Vagina (tissue), 2 donors: ENCODE data around the gene DDT. TPM values are rescaled to one million over a fixed set of nuclear protein-coding genes. Genes with fewer than 3 reads are reported as not detected.
"Not testable (repeated sequence)": the region's sequence is repeated elsewhere in the genome, so short reads cannot be mapped to it uniquely, and the experiment has no call there.

Experiments used
- DNase-seq, 2 donors: peaks; one replicate each; pipeline ENCODE4 v3.0.0-alpha.2; 2017; ENCODE audit errors: extremely low spot score in 2 of 2
- H3K27ac ChIP-seq: fragments of 200-600 bp; sonication (generic); one replicate; pipeline ENCODE4 v1.5.1; 2019
- H3K27me3 ChIP-seq: fragments of 200-600 bp; sonication (generic); one replicate; pipeline ENCODE4 v1.5.1; 2019
- H3K36me3 ChIP-seq, 2 donors: fragments of 200-600 bp; sonication (generic); one replicate each; pipeline ENCODE4 v1.5.1; 2017 to 2019
- H3K4me1 ChIP-seq: fragments of 200-600 bp; sonication (generic); one replicate; pipeline ENCODE4 v1.5.1; 2019
- H3K4me3 ChIP-seq, 2 donors: fragments of 200-600 bp; sonication (generic); 1 replicate in 1 of 2; 2 replicates in 1 of 2; pipeline ENCODE4 v1.5.1; 2016 to 2019
- H3K9me3 ChIP-seq: fragments of 200-600 bp; sonication (generic); one replicate; pipeline ENCODE4 v1.5.1; 2019
- POLR2A ChIP-seq, 2 donors: fragments of 450-650 bp; IDR thresholded peaks; one replicate each; pipeline ENCODE4 v1.6.1; 2017; ENCODE audit warnings: antibody characterized with exemption in 2 of 2, mild to moderate bottlenecking in 2 of 2, moderate library complexity in 2 of 2
- intact Hi-C: fragments of 100-400 bp; cut with DNase I; formaldehyde crosslinking; loops from one replicate; pipeline ENCODE4 v1.15.1; 2023
- total RNA-seq: library from RNA; depleted of rRNA; stranded (reverse); fragments of >200 nt; gene quantifications from one replicate; pipeline ENCODE4 v1.2.3, GENCODE V29; 2016
- TF ChIP-seq, protein P1 (sequence below), 3 experiments: fragments of 450-650 bp in 2 of 3; fragments of 200-600 bp in 1 of 3; sonication (generic) in 1 of 3; IDR thresholded peaks; one replicate each; pipeline ENCODE4 v1.5.1; 2017 to 2019; ENCODE audit warnings: antibody characterized with exemption in 3 of 3, mild to moderate bottlenecking in 2 of 3, moderate library complexity in 2 of 3

Gene DDT
- total RNA-seq, 1 donor from 2014 or later: 167 TPM

DNA sequence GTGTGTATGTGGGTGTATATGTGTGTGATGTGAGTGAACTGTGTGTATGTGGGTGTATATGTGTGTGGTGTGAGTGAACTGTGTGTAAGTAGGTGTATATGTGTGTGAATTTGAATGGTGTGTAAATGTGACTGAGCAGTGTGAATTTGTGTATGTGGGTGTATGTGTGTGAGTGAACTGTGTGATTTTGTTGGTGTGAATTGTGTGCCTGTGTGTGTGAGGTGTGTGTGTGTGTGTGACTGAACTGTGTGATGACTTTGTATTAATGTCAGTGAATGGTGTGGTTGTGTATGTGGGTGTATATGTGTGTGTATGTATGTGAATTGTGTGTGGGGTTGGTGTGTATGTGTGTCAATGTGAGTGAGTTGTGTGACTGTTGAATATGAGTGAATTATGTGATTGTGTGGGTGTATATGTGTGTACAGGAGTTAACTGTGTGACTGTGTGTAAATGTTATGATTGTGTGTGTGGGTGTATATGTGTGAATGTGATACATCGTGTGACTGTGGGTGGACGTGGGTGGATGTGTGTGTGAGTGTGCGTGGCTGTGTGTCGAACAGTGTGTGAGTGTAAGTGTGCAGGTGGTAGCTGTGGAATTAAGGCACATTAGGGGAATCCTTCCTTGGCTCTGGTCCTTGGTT lies 12.4 kb upstream of the DDT start:
- H3K9me3 ChIP-seq, H3K4me3 ChIP-seq, intact Hi-C loops, H3K27ac ChIP-seq, H3K27me3 ChIP-seq, H3K36me3 ChIP-seq, H3K4me1 ChIP-seq, DNase-seq: not testable (repeated sequence)

DNA sequence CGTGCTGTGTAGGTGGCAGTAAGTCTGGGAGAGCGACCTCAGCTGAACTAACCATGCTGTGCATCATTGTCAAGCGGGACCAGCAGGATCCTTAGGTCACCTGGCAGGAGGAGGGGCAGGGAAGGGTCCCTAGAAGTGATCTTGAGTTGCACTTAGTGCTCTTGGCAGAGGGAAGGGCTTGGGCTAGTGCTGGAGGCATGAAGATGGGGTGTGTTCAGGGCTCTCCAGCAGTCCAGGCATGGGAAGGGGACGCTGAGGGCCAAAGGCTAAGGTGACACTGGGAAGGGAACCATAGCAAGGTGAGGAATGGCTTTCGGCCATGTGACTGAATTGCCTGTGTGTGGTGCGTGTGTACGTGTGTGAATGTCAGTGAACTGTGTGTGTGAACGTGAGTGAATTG lies 11.8 kb upstream of the DDT start:
- H3K9me3 ChIP-seq, H3K36me3 ChIP-seq, DNase-seq, H3K4me3 ChIP-seq, H3K4me1 ChIP-seq, H3K27me3 ChIP-seq, H3K27ac ChIP-seq, intact Hi-C loops: not testable (repeated sequence)

DNA sequence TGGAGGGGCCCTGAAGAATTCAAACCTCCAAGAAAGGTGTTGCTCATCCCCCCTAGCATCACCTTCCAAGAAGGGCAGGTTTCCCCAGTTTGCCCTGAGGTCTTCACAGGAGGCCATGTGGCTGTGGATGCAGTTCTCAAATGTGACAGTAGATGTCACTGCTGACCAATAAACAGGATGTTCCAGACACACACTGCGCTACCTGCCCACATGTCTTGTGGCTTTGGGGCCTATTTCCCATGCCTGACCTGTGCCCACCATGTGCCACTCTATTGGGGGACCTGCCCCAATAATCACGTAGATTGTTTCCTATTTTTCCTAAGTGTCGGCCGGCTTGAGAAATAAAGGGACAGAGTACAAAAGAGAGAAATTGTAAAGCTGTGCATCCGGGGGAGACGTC lies 10.2 kb upstream of the DDT start:
- peak in 1 of 2 donors; percentile 6 for DNase-seq
- TF ChIP-seq, protein P1, sequence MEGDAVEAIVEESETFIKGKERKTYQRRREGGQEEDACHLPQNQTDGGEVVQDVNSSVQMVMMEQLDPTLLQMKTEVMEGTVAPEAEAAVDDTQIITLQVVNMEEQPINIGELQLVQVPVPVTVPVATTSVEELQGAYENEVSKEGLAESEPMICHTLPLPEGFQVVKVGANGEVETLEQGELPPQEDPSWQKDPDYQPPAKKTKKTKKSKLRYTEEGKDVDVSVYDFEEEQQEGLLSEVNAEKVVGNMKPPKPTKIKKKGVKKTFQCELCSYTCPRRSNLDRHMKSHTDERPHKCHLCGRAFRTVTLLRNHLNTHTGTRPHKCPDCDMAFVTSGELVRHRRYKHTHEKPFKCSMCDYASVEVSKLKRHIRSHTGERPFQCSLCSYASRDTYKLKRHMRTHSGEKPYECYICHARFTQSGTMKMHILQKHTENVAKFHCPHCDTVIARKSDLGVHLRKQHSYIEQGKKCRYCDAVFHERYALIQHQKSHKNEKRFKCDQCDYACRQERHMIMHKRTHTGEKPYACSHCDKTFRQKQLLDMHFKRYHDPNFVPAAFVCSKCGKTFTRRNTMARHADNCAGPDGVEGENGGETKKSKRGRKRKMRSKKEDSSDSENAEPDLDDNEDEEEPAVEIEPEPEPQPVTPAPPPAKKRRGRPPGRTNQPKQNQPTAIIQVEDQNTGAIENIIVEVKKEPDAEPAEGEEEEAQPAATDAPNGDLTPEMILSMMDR (IDR thresholded peaks at IDR 0.05): peak in 1 of 3 experiments; percentile 18
- TF ChIP-seq POLR2A (IDR thresholded peaks at IDR 0.05): no peak
- H3K4me3 ChIP-seq: no peak overlapping the region
- H3K4me1 ChIP-seq: no peaks in the 10 kb centered on the region
- no peak overlapping the region for H3K27ac ChIP-seq
- H3K9me3 ChIP-seq: no peaks in the 10 kb centered on the region
- no peaks in the 10 kb centered on the region for H3K36me3 ChIP-seq
- intact Hi-C loops: no loop called here
- H3K27me3 ChIP-seq: no peaks in the 10 kb centered on the region

DNA sequence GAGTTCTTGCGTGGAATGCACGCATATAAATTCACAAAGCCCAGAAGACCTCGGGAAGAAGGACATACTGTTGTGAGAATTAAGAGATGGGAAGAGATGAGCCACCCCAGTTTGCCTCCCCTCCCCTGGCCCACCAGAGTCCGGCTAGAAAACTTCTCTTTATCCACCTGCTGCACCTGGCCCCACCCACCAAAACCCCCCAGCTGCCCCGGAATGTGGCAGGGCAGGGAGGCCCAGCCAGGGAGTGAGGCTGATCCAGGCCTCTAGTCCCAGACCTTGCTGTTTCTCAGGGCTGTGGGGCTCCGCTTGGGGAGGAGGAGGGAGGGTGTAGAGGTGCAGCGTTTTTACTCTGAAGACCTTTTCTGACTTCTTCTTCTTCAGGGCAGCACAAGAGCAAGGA lies 6.3 kb upstream of the DDT start:
- DNase-seq, H3K27ac ChIP-seq, H3K36me3 ChIP-seq, H3K4me1 ChIP-seq, intact Hi-C loops, H3K27me3 ChIP-seq, H3K9me3 ChIP-seq, H3K4me3 ChIP-seq: not testable (repeated sequence)

DNA sequence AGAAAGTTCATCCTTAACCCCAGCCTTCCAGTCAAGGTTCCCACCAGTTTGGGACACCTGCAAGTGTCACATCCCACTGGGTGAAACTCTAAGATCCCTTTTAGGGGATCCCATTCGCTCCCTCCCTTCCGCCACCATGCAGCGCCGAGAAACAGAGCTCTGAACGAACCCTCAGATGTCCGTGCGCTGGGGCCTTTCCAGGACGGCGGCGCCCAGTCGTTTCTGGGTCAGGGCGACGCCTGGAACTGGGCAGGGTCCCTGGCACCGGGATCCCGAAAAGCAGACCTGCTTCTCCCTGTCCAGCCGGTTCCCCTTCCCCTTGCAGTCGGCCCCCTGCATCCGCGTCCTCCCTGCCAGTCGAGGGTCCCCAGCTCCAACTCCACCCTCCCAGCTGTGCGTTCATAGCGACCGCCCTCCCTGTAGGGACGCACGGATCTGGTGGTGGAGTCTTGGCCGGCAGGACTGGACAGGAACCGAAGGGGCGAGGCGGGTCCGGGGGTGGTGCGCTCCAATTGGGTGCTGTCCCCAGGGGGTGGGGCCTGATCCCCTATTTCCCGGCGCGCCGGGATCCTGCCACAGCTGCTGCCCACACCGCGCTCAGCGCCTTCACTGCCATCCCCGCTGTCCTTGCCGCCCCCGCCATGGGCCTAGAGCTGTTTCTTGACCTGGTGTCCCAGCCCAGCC lies 5.5 kb upstream of the DDT start, which contains the start of gene GSTT2:
Gene GSTT2, plus strand, starts transcription at position 578 of the 684 bp plus-strand sequence.
- H3K9me3 ChIP-seq, H3K27ac ChIP-seq, H3K4me1 ChIP-seq, H3K27me3 ChIP-seq, H3K4me3 ChIP-seq, H3K36me3 ChIP-seq, DNase-seq, intact Hi-C loops: not testable (repeated sequence)

DNA sequence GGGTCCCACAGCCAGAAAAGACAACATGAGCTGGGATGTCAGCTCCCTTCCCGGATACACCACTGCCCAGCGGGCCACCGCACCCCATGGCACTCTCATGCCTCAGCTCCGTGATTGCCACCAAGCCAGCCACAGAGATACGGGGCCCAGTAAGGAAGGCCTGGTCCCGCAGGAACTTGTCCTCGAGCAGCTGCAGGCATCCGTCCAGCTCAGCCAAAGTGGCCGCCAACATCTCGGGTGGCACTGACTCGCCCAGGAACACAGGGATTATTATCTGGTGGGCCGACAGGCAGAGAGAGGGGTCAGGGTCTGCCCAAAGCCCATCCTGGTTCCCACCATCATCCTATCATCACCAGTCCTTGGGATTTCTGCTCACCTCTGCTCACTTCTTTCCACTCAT lies 3.1 kb upstream of the DDT start:
- H3K27ac ChIP-seq, DNase-seq, H3K9me3 ChIP-seq, H3K4me3 ChIP-seq, H3K4me1 ChIP-seq, intact Hi-C loops, H3K27me3 ChIP-seq, H3K36me3 ChIP-seq: not testable (repeated sequence)

DNA sequence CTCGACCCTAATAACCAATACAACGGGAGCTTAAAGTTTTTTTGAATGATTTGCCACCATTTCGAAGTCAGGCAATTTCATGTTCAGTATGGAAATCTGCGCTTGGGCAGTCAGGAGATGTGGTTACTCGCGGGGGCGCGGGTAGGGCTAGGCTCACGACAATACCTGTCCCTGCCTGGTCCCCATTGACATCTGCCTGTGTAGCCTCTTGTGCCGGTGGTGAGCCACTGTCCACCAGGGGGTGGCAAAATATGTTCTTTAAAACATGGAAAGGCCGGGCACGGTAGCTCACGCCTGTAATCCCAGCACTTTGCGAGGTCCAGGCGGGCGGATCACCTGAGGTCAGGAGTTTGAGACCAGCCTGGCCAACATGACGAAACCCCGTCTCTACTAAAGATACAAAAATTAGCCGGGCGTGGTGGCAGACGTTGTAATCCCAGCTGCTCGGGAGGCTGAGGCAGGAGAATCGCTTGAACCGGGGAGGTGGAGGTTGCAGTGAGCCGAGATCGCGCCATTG lies 653 bp upstream of the DDT start:
- H3K4me3 ChIP-seq, H3K9me3 ChIP-seq, H3K27me3 ChIP-seq, H3K4me1 ChIP-seq, DNase-seq, H3K27ac ChIP-seq: not testable (repeated sequence)
- H3K36me3 ChIP-seq: peaks cover 0 to 15% of the 10 kb centered on the region in 2 donors
- intact Hi-C loops: loop anchor here (5.0 kb wide), 1 partner anchor 48 kb away; no protein-coding TSS in a partner anchor

DNA sequence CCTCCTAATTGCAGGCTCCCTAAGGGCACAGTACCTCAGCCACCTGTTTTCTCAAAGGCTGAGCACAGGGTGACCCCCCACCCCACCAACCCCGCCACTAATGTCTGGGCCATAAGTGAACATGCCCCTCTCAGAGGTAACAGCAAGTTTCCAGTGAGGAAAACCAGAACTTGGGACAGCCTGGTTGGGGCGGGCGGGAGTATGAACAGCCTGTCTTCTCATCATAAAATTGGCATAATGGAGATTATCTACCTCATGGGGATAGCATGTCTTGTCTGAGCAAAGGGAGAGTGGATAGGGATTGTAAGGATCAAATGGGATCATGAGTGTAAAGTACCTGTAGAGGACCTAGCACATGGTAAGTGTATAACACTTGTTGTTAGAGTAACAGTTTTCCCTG lies 2.3 kb downstream of the DDT start:
- not testable (repeated sequence) for H3K4me1 ChIP-seq

More for the DNA sequence above, 2.3 kb downstream of the DDT start:
- peaks cover 0 to 25% of the 10 kb centered on the region in 2 donors for H3K36me3 ChIP-seq
- H3K27ac ChIP-seq, DNase-seq, H3K4me3 ChIP-seq, H3K27me3 ChIP-seq, H3K9me3 ChIP-seq: not testable (repeated sequence)
- intact Hi-C loops: loop anchor here (5.0 kb wide), 1 partner anchor 45 kb away; no protein-coding TSS in a partner anchor
